Activated naive CD8-positive, alpha-beta T cell treated with anti-CD3 and anti-CD28 coated beads for 36 hours (primary cell): ENCODE measurements around the gene SHKBP1. TPM values are rescaled to one million over a fixed set of nuclear protein-coding genes. Genes with fewer than 3 reads are reported as not detected.
A peak's percentile ranks its signal among the peaks of the same experiment; 100 is the strongest.
"Not testable (repeated sequence)": the region's sequence is repeated elsewhere in the genome, so short reads cannot be mapped to it uniquely, and the experiment has no call there.

Experiments used
- DNase-seq: peaks from one replicate; pipeline ENCODE4 v3.0.0; 2021
- H3K27ac Mint-ChIP-seq: one replicate; pipeline ENCODE4 v1.8.0; 2022; ENCODE audit warnings: mild to moderate bottlenecking, moderate library complexity, mixed read lengths
- H3K27me3 Mint-ChIP-seq: one replicate; pipeline ENCODE4 v1.8.0; 2022; ENCODE audit warnings: mild to moderate bottlenecking, mixed read lengths
- H3K36me3 Mint-ChIP-seq: one replicate; pipeline ENCODE4 v1.8.0; 2021; ENCODE audit warnings: mild to moderate bottlenecking, mixed read lengths
- H3K4me1 Mint-ChIP-seq: one replicate; pipeline ENCODE4 v1.8.0; 2021; ENCODE audit warnings: mixed read lengths
- H3K4me3 Mint-ChIP-seq: one replicate; pipeline ENCODE4 v1.8.0; 2022; ENCODE audit warnings: mild to moderate bottlenecking, moderate library complexity, mixed read lengths
- H3K9me3 Mint-ChIP-seq: one replicate; pipeline ENCODE4 v1.8.0; 2022; ENCODE audit warnings: mixed read lengths
- total RNA-seq, 2 experiments: library from RNA; stranded (reverse); gene quantifications; one replicate each; pipeline ENCODE4 v1.2.3, GENCODE V29; 2021

SHKBP1 gene
- total RNA-seq, 2 experiments from 2014 or later = 71.1 to 74.5 TPM

GRCh38 chr19:40621966-40622772 lies 45.5 kb downstream of the SHKBP1 start:
- peaks cover 13% of the 10 kb centered on the region for H3K4me1 Mint-ChIP-seq
- H3K27me3 Mint-ChIP-seq = no peaks in the 10 kb centered on the region
- peak overlapping the region; percentile 40 for H3K27ac Mint-ChIP-seq
- no peaks in the 10 kb centered on the region for H3K9me3 Mint-ChIP-seq
- DNase-seq = no peak
- H3K4me3 Mint-ChIP-seq = no peak overlapping the region
- H3K36me3 Mint-ChIP-seq = peaks cover 33% of the 10 kb centered on the region

- H3K27me3 Mint-ChIP-seq = no peaks in the 10 kb centered on the region
- H3K4me1 Mint-ChIP-seq = peaks cover 13% of the 10 kb centered on the region
- peak overlapping the region; percentile 40 for H3K27ac Mint-ChIP-seq
- no peak overlapping the region for H3K4me3 Mint-ChIP-seq
- H3K9me3 Mint-ChIP-seq = no peaks in the 10 kb centered on the region
- peaks cover 34% of the 10 kb centered on the region for H3K36me3 Mint-ChIP-seq
- DNase-seq = no peak
Measured at GRCh38 chr19:40622773-40623075, 46.1 kb downstream of the SHKBP1 start.

GRCh38 chr19:40623403-40624251 lies 47.0 kb downstream of the SHKBP1 start:
- Mint-ChIP-seq H3K27me3 (no peaks in the 10 kb centered on the region), H3K9me3 (no peaks in the 10 kb centered on the region), H3K27ac (no peak overlapping the region), H3K4me1 (peaks cover 13% of the 10 kb centered on the region), H3K4me3 (no peak overlapping the region), H3K36me3 (peaks cover 35% of the 10 kb centered on the region)
- DNase-seq = peak; percentile 35

GRCh38 chr19:40624369-40625153 lies 47.9 kb downstream of the SHKBP1 start:
- H3K27ac Mint-ChIP-seq = peak overlapping the region; percentile 1
- H3K27me3 Mint-ChIP-seq, H3K9me3 Mint-ChIP-seq, H3K4me1 Mint-ChIP-seq, H3K4me3 Mint-ChIP-seq, DNase-seq: not testable (repeated sequence)
- peaks cover 32% of the 10 kb centered on the region for H3K36me3 Mint-ChIP-seq

- no peak overlapping the region for H3K4me3 Mint-ChIP-seq
- no peaks in the 10 kb centered on the region for H3K27me3 Mint-ChIP-seq
- peaks cover 32% of the 10 kb centered on the region for H3K36me3 Mint-ChIP-seq
- peak overlapping the region; percentile 64 for H3K27ac Mint-ChIP-seq
- no peaks in the 10 kb centered on the region for H3K9me3 Mint-ChIP-seq
- peaks cover 9% of the 10 kb centered on the region for H3K4me1 Mint-ChIP-seq
- DNase-seq = no peak
Measured at GRCh38 chr19:40625406-40626120, 48.9 kb downstream of the SHKBP1 start.

GRCh38 chr19:40626918-40627317 lies 50.2 kb downstream of the SHKBP1 start:
- no peak overlapping the region for H3K4me3 Mint-ChIP-seq
- no peaks in the 10 kb centered on the region for H3K27me3 Mint-ChIP-seq
- no peak overlapping the region for H3K27ac Mint-ChIP-seq
- H3K36me3 Mint-ChIP-seq = peaks cover 26% of the 10 kb centered on the region
- peaks cover 9% of the 10 kb centered on the region for H3K4me1 Mint-ChIP-seq
- no peaks in the 10 kb centered on the region for H3K9me3 Mint-ChIP-seq
- DNase-seq = no peak

- H3K4me3 Mint-ChIP-seq = no peak overlapping the region
- H3K27ac Mint-ChIP-seq = no peak overlapping the region
- H3K36me3 Mint-ChIP-seq = peaks cover 21% of the 10 kb centered on the region
- peaks cover 9% of the 10 kb centered on the region for H3K4me1 Mint-ChIP-seq
- H3K9me3 Mint-ChIP-seq = no peaks in the 10 kb centered on the region
- DNase-seq = no peak
- H3K27me3 Mint-ChIP-seq = no peaks in the 10 kb centered on the region
Measured at GRCh38 chr19:40627486-40628279, 51.0 kb downstream of the SHKBP1 start.

- H3K27ac Mint-ChIP-seq = no peak overlapping the region
- H3K27me3 Mint-ChIP-seq = peaks cover 6% of the 10 kb centered on the region
- peaks cover 13% of the 10 kb centered on the region for H3K4me1 Mint-ChIP-seq
- H3K4me3 Mint-ChIP-seq = no peak overlapping the region
- no peaks in the 10 kb centered on the region for H3K9me3 Mint-ChIP-seq
- peaks cover 18% of the 10 kb centered on the region for H3K36me3 Mint-ChIP-seq
- DNase-seq = no peak
Measured at GRCh38 chr19:40629346-40629745, 52.7 kb downstream of the SHKBP1 start.

GRCh38 chr19:40630571-40631160 lies 54.0 kb downstream of the SHKBP1 start:
- Mint-ChIP-seq H3K9me3 (no peaks in the 10 kb centered on the region), H3K36me3 (peaks cover 12% of the 10 kb centered on the region), H3K4me1 (peaks cover 12% of the 10 kb centered on the region), H3K27ac (no peak overlapping the region), H3K27me3 (peaks cover 19% of the 10 kb centered on the region), H3K4me3 (no peak overlapping the region)
- DNase-seq = no peak

GRCh38 chr19:40632311-40633036 lies 55.8 kb downstream of the SHKBP1 start:
- Mint-ChIP-seq H3K4me1 (peaks cover 11% of the 10 kb centered on the region), H3K27me3 (peaks cover 20% of the 10 kb centered on the region), H3K27ac (no peak overlapping the region), H3K4me3 (no peak overlapping the region), H3K9me3 (no peaks in the 10 kb centered on the region), H3K36me3 (peaks cover 5% of the 10 kb centered on the region)
- no peak for DNase-seq

- H3K4me3 Mint-ChIP-seq = no peak overlapping the region
- H3K4me1 Mint-ChIP-seq = peaks cover 11% of the 10 kb centered on the region
- DNase-seq = no peak
- H3K27me3 Mint-ChIP-seq = peaks cover 21% of the 10 kb centered on the region
- H3K9me3 Mint-ChIP-seq = no peaks in the 10 kb centered on the region
- H3K27ac Mint-ChIP-seq = no peak overlapping the region
- peaks cover 5% of the 10 kb centered on the region for H3K36me3 Mint-ChIP-seq
Measured at GRCh38 chr19:40633207-40633606, 56.5 kb downstream of the SHKBP1 start.

GRCh38 chr19:40638327-40638726 lies 61.7 kb downstream of the SHKBP1 start:
- Mint-ChIP-seq H3K9me3 (no peaks in the 10 kb centered on the region), H3K36me3 (no peaks in the 10 kb centered on the region), H3K4me3 (no peak overlapping the region), H3K4me1 (peaks cover 9% of the 10 kb centered on the region), H3K27ac (no peak overlapping the region), H3K27me3 (peaks cover 26% of the 10 kb centered on the region)
- no peak for DNase-seq

- Mint-ChIP-seq H3K9me3 (no peaks in the 10 kb centered on the region), H3K36me3 (no peaks in the 10 kb centered on the region), H3K4me1 (peaks cover 5% of the 10 kb centered on the region), H3K27ac (no peak overlapping the region), H3K27me3 (peaks cover 18% of the 10 kb centered on the region), H3K4me3 (no peak overlapping the region)
- DNase-seq = no peak
Measured at GRCh38 chr19:40639638-40639982, 62.9 kb downstream of the SHKBP1 start.
